HTR-8/SVneo (cell line): ENCODE data around the gene MCCC2.
"Not testable (repeated sequence)": the region's sequence is repeated elsewhere in the genome, so short reads cannot be mapped to it uniquely, and the experiment has no call there.

ENCODE experiments used
- DNase-seq: peaks from one replicate; pipeline ENCODE4 v3.0.0; 2011; ENCODE audit warnings: low spot score, mixed read lengths; ENCODE audit not compliant: insufficient read length
- FAIRE-seq: peaks from 2 replicates; lab custom pipeline; 2011; peaks lifted over from hg19 to GRCh38; lab: Jason Lieb, UNC

The MCCC2 gene

GRCh38 chr5:71652803-71653543 is 65.8 kb downstream of the MCCC2 start:
- no peak for DNase-seq
- FAIRE-seq: no peak

DNA sequence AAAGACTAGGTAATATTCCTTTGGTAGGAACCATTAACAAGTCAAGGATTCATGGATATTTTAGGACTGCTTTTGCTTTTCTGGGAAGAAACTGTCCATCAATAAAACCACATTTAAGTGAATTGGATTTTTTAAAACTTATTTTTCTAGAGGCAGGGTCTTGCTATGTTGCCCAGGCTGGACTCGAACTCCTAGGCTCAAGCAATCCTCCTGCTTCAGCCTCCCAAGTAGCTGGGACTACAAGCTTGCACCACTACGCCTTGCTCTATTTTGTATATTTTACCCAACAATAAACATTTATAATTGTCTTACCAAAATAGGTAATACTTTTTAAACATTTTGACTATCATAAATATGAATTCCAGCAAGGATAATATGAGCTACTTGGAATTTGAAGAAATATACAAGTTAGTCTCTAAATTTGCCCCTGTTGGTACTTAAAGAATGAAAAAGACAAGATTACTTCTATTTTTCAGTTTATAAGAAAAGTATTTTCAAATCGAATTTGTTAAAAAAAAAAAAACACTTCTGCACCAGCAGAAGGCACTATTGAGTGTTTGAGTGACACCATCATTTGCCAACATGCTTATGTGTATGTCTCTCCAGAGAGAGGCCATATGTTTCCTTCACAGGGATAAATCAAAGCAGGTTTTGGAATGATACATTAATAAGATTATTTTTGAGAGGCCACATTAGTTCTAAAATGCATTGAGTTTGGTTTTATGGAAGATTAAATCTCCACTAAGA is 71.9 kb downstream of the MCCC2 start:
- FAIRE-seq: no peak
- DNase-seq: no peak

GRCh38 chr5:71662381-71662780 is 75.2 kb downstream of the MCCC2 start:
- DNase-seq: no peak
- no peak for FAIRE-seq

GRCh38 chr5:71663191-71663969 is 76.2 kb downstream of the MCCC2 start:
- DNase-seq: no peak
- FAIRE-seq: no peak

DNA sequence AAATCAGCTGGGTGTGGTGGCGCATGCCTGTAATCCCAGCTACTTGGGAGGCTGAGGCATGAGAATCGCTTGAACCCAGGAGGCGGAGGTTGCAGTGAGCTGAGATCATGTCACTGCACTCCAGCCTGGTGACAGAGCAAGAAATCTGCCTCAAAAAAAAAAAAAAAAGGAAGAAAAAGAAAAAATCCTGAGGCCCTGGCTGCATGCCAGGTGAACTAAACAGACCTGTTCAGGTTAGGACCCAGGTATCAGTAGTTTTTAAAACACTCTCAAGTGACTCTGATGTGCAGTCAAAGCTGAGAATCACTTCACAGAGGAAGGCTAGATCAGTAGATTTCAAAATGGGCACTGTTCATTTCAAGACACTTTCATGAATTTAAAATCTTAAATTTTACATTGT is 77.5 kb downstream of the MCCC2 start:
- not testable (repeated sequence) for FAIRE-seq

DNA sequence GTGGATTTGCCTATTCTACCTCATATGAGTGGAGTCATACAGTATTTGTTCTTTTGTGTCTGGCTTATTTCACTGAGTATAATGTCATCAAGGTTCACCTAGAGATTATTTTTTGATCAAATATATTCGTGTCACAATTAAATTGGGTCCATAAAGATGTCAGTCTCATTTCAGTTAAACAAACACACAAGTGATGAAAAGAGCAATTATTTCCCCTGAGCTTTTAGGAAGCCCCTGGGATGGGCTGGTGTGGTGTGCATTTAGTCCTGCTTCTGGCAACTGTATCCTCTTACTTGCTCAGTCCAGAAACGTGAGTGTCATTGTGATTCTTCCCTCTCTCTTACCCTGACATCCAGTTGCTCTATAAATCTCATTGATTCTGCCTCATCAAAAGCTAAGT is 79.2 kb downstream of the MCCC2 start:
- no peak for DNase-seq
- no peak for FAIRE-seq

More for the DNA sequence above, 77.5 kb downstream of the MCCC2 start:
- not testable (repeated sequence) for DNase-seq

DNA sequence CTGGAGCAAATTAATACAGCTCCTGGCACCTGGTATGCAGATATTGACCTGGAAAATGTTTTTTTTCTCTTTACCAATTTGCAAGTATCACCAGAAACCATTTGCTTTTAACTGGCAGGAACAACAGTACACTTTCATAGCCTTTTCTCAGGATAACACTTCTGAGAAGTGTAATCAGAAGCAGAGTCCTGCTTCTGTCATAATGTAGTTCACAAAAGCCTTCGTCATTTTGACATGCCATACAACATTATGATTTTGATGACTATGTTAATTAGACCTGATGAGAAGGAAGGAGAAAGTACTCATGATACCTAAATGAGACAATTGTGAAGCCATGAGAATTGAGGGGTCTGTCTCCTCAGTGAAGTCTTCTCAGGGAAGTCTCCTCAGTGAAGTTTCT is 90.8 kb downstream of the MCCC2 start:
- DNase-seq (no peak), FAIRE-seq (no peak)

- no peak for DNase-seq
- FAIRE-seq: no peak
Measured at GRCh38 chr5:71679714-71680113, 92.6 kb downstream of the MCCC2 start.

DNA sequence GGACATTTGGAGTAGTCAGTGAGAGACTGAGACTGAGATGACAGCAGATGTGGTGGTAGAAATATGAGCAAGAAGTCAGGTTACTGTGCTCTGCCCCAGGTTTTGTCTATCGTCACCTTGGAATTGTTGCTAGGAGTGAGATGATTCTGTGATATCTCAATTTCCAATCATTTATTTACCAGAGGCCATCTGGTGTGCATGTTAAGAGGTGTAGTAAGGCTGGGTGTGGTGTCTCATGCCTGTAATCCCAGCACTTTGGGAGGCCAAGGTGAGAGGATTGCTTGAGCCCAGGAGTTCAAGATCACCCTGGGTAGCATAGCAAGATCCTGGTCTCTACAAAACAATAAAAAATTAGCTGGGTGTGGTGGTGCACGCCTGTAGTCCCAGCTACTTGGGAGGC is 93.4 kb downstream of the MCCC2 start:
- DNase-seq (no peak), FAIRE-seq (no peak)

DNA sequence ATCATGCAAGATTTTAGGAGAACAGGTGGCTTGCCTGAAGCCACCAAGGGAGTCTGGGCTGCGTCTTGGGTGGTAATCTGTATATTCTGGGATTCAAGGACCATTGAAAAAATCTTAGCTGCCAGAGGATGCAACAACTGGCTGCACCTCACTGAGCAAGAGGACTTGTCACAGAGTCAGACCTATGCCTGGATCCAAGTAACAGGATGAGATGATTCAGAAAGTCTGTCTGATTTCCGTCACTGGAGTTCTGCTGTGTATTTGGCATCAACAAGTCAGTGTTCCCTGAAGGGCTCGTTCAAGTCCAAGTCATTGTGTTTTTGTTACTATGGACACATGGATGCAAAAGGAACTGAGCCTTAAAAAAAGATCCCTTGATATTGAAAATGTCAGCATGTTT is 94.2 kb downstream of the MCCC2 start:
- no peak for DNase-seq
- no peak for FAIRE-seq

DNA sequence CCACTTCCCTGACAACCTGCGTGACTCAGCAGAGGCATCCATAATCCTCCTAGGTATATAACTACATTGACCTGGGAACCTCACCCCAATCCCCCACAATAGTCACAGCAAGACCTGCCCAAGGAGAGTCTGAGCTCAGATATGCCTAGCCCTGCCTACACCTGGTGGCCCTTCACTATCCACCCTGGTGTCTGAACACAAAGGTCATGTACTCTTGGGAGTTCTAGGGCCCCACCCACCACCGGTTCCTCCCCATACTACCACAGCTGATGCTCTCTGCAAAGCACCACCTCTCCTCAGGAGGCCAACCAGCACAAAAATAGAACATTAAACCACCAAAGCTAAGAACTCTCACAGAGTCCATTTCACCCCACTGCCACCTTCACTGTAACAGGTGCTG is 97.2 kb downstream of the MCCC2 start:
- DNase-seq (no peak), FAIRE-seq (no peak)

GRCh38 chr5:71693828-71694427 is 106.8 kb downstream of the MCCC2 start:
- no peak for DNase-seq
- FAIRE-seq: no peak

DNA sequence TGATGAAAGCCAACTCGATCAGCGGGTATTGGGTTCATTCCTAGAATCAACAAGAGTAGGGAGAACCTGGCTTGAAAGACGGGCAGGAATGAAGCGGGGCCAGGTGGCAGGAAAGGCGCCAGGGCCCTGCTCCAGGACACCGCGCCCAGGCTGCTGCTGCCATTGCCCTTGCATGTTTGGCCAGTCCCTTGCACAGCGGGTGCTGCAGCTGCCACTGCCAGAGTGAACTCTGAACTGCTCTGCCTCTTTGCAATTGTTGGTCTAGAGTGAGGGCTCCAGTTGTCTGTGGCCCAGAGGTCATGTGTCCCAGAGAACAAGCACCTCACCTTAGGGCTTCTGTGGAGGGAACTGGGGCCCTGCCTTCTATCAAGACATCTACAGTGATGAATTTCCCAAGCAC is 107.9 kb downstream of the MCCC2 start:
- DNase-seq (no peak), FAIRE-seq (no peak)

- FAIRE-seq (no peak), DNase-seq (no peak)
Measured at GRCh38 chr5:71695595-71695994, 108.5 kb downstream of the MCCC2 start.

- FAIRE-seq (no peak), DNase-seq (no peak)
Measured at GRCh38 chr5:71697967-71698366, 110.8 kb downstream of the MCCC2 start.

DNA sequence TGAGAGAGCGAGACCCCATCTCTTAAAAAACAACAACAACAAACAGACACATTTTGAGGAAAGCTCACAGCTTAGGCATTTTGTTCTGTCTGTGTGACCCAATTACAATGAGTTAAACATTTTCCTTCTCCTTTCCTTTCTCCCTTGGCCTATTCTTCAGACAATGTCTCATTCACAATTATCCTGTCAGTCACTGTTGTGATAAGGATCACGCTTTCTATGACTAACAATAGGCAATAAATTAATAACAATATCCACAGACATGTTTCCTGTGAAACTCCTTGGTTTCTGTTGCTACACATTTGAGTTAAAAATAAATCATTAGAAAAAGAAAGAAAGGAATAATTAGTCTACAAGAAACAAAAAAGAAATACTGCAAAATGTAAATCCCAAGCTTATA is 112.1 kb downstream of the MCCC2 start:
- FAIRE-seq: no peak
- no peak for DNase-seq

GRCh38 chr5:71699751-71700150 is 112.6 kb downstream of the MCCC2 start:
- FAIRE-seq: no peak

GRCh38 chr5:71700803-71701202 is 113.7 kb downstream of the MCCC2 start:
- FAIRE-seq (no peak), DNase-seq (no peak)

More at GRCh38 chr5:71699751-71700150, 112.6 kb downstream of the MCCC2 start:
- DNase-seq: no peak

DNA sequence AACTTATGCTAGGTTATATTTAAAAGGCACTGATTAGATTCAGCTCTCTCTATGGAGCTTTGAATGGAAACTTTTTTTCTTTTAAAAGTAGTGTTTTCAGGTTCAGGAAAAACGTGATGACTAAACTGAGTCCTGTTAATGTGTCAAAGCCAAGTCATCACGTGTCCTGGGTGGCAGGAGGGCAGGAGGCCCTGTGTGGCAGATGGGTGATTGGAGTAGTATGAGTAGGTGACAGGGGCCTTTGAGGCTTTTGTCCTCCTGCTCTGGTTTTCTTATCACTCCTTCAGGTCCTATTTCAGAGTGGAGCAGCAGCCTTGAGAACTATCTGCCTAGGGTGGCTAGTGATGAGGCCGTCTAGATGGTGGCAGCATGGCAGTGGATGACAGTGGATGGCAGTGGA is 114.3 kb downstream of the MCCC2 start:
- DNase-seq (no peak), FAIRE-seq (no peak)

GRCh38 chr5:71703941-71704340 is 116.8 kb downstream of the MCCC2 start:
- DNase-seq: no peak
- no peak for FAIRE-seq

DNA sequence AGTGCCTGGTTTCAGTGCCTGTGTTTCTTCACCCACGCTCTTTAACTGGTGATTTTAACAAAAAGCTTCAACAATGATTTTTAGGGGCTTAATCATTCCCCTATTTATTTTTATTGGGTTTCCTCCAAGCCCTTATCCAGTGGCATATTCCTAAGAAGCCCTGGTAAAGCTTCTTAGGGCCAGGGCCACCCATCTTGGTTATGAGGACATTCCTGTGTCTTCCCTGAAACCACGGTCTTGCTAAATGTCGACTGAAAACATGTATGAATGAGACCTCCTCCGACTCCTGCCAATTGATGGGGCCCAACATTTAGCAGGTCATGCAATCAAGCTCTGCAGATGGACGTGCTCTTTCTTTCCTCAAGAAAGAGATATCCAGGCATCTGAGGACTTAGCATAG is 118.3 kb downstream of the MCCC2 start:
- no peak for DNase-seq
- FAIRE-seq: no peak
